Karpas-422 (cell line): ENCODE measurements around the gene TOMM34. TPM values are rescaled to one million over a fixed set of nuclear protein-coding genes. Genes with fewer than 3 reads are reported as not detected.

Experiments used
- DNase-seq: peaks from one replicate; pipeline ENCODE4 v3.0.0-alpha.2; 2015
- H2AFZ ChIP-seq: fragments of 200-600 bp; sonication (generic); 2 replicates; pipeline ENCODE4 v1.6.1; 2014; ENCODE audit warnings: antibody characterized with exemption, low read length, mixed read lengths
- H3K27ac ChIP-seq: fragments of 200-600 bp; sonication (generic); 2 replicates; pipeline ENCODE4 v1.5.1; 2014; ENCODE audit warnings: mild to moderate bottlenecking, low read length, moderate library complexity
- H3K27me3 ChIP-seq: fragments of 200-600 bp; sonication (generic); 2 replicates; pipeline ENCODE4 v1.6.1; 2014; ENCODE audit warnings: low read length, mixed read lengths
- H3K36me3 ChIP-seq: fragments of 200-600 bp; sonication (generic); 2 replicates; pipeline ENCODE4 v1.6.1; 2014; ENCODE audit warnings: low read length, mixed read lengths; ENCODE audit not compliant: insufficient read depth
- H3K4me1 ChIP-seq: fragments of 200-600 bp; sonication (generic); 2 replicates; pipeline ENCODE4 v1.6.1; 2014; ENCODE audit warnings: mild to moderate bottlenecking, low read length, mixed read lengths
- H3K4me2 ChIP-seq: fragments of 200-600 bp; sonication (generic); 2 replicates; pipeline ENCODE4 v1.6.1; 2014; ENCODE audit warnings: low read length, low read depth, mild to moderate bottlenecking; ENCODE audit not compliant: poor library complexity, severe bottlenecking
- H3K4me3 ChIP-seq: fragments of 200-600 bp; sonication (generic); 2 replicates; pipeline ENCODE4 v1.5.1; 2014; ENCODE audit warnings: mild to moderate bottlenecking, antibody characterized with exemption, low read length, mixed read lengths
- H3K79me2 ChIP-seq: fragments of 200-600 bp; sonication (generic); 2 replicates; pipeline ENCODE4 v1.6.1; 2014; ENCODE audit warnings: mild to moderate bottlenecking, low read length, mixed read lengths
- H3K9ac ChIP-seq: fragments of 200-600 bp; sonication (generic); 2 replicates; pipeline ENCODE4 v1.6.0; 2014; ENCODE audit warnings: low read length
- H3K9me2 ChIP-seq: fragments of 200-600 bp; sonication (generic), shearing (Covaris generic); replicated peaks from 2 replicates; pipeline ENCODE4 v1.6.0; 2014; ENCODE audit warnings: mild to moderate bottlenecking, low read length, moderate library complexity; ENCODE audit not compliant: insufficient read depth
- H3K9me3 ChIP-seq: fragments of 300-700, 200-600 bp; sonication (generic); 2 replicates; pipeline ENCODE4 v1.6.1; 2014; ENCODE audit warnings: low read length, mixed read lengths
- H4K20me1 ChIP-seq: fragments of 200-600 bp; sonication (generic); 2 replicates; pipeline ENCODE4 v1.6.1; 2014; ENCODE audit warnings: mild to moderate bottlenecking, antibody characterized with exemption, low read length, low read depth; ENCODE audit not compliant: insufficient read depth
- total RNA-seq: library from RNA; depleted of rRNA; stranded (reverse); fragments of >200 nt; shearing (Covaris generic); gene quantifications from 2 replicates; pipeline ENCODE4 v1.2.3, GENCODE V29; 2014; ENCODE audit warnings: low replicate concordance

The TOMM34 gene
- total RNA-seq, 1 experiment from 2014 or later, result 42.7 TPM

GRCh38 chr20:44983093-44983674, 23.0 kb upstream of the TOMM34 start:
- no peak for DNase-seq
- H3K4me3 ChIP-seq, result no peak overlapping the region
- H3K27ac ChIP-seq, result no peak overlapping the region
- no peaks in the 10 kb centered on the region for H3K9me2 ChIP-seq
- no peak overlapping the region for H3K9ac ChIP-seq
- H3K9me3 ChIP-seq, result no peaks in the 10 kb centered on the region
- peaks cover 87% of the 10 kb centered on the region for H3K79me2 ChIP-seq
- peaks cover 79% of the 10 kb centered on the region for H3K36me3 ChIP-seq
- no peak overlapping the region for H3K4me2 ChIP-seq
- peaks cover 26% of the 10 kb centered on the region for H3K4me1 ChIP-seq
- H4K20me1 ChIP-seq, result no peaks in the 10 kb centered on the region
- no peaks in the 10 kb centered on the region for H3K27me3 ChIP-seq
- no peak overlapping the region for H2AFZ ChIP-seq

GRCh38 chr20:44981736-44982406, 21.7 kb upstream of the TOMM34 start:
- H3K27ac ChIP-seq, result no peak overlapping the region

GRCh38 chr20:44979090-44979621, 19.0 kb upstream of the TOMM34 start:
- Histone ChIP-seq H3K9me2 (no peaks in the 10 kb centered on the region), H3K9ac (no peak overlapping the region), H3K4me1 (peaks cover 23% of the 10 kb centered on the region), H3K79me2 (peaks cover 89% of the 10 kb centered on the region), H3K27me3 (no peaks in the 10 kb centered on the region), H3K9me3 (no peaks in the 10 kb centered on the region), H3K4me3 (no peak overlapping the region), H3K27ac (peak overlapping the region; percentile 22), H3K36me3 (peaks cover 80% of the 10 kb centered on the region), H4K20me1 (no peaks in the 10 kb centered on the region), H3K4me2 (no peak overlapping the region), H2AFZ (no peak overlapping the region)
- no peak for DNase-seq

More at GRCh38 chr20:44981736-44982406, 21.7 kb upstream of the TOMM34 start:
- Histone ChIP-seq H3K4me1 (peaks cover 32% of the 10 kb centered on the region), H3K9ac (no peak overlapping the region), H3K4me2 (no peak overlapping the region), H2AFZ (no peak overlapping the region), H3K4me3 (no peak overlapping the region), H3K27me3 (no peaks in the 10 kb centered on the region), H4K20me1 (no peaks in the 10 kb centered on the region), H3K36me3 (peaks cover 76% of the 10 kb centered on the region), H3K9me3 (no peaks in the 10 kb centered on the region), H3K79me2 (peaks cover 89% of the 10 kb centered on the region), H3K9me2 (no peaks in the 10 kb centered on the region)
- DNase-seq, result no peak

GRCh38 chr20:44976698-44977097, 16.5 kb upstream of the TOMM34 start:
- no peak overlapping the region for H3K27ac ChIP-seq
- H3K4me1 ChIP-seq, result peaks cover 23% of the 10 kb centered on the region
- H3K4me3 ChIP-seq, result no peak overlapping the region
- no peak overlapping the region for H3K4me2 ChIP-seq
- peaks cover 88% of the 10 kb centered on the region for H3K79me2 ChIP-seq
- H4K20me1 ChIP-seq, result no peaks in the 10 kb centered on the region
- no peaks in the 10 kb centered on the region for H3K9me3 ChIP-seq
- no peak overlapping the region for H3K9ac ChIP-seq
- H3K27me3 ChIP-seq, result no peaks in the 10 kb centered on the region
- no peak for DNase-seq
- no peaks in the 10 kb centered on the region for H3K9me2 ChIP-seq
- no peak overlapping the region for H2AFZ ChIP-seq
- H3K36me3 ChIP-seq, result peaks cover 84% of the 10 kb centered on the region

- no peak overlapping the region for H3K27ac ChIP-seq
- no peak for DNase-seq
- no peak overlapping the region for H3K4me3 ChIP-seq
- H3K9ac ChIP-seq, result no peak overlapping the region
- H3K9me3 ChIP-seq, result no peaks in the 10 kb centered on the region
- H3K36me3 ChIP-seq, result peaks cover 51% of the 10 kb centered on the region
- no peaks in the 10 kb centered on the region for H3K9me2 ChIP-seq
- H3K79me2 ChIP-seq, result peaks cover 94% of the 10 kb centered on the region
- peaks cover 40% of the 10 kb centered on the region for H3K4me1 ChIP-seq
- no peak overlapping the region for H2AFZ ChIP-seq
- H4K20me1 ChIP-seq, result peaks cover 10% of the 10 kb centered on the region; the same call in 1 of the 2 replicates
- no peaks in the 10 kb centered on the region for H3K27me3 ChIP-seq
- no peak overlapping the region for H3K4me2 ChIP-seq
These were observed 12.9 kb upstream of the TOMM34 start for GRCh38 chr20:44973053-44973452.

GRCh38 chr20:44970243-44970757, 10.1 kb upstream of the TOMM34 start:
- H3K79me2 ChIP-seq, result peaks cover 86% of the 10 kb centered on the region

GRCh38 chr20:44969300-44969894, 9.2 kb upstream of the TOMM34 start:
- Histone ChIP-seq H3K27ac (peak overlapping the region; percentile 79), H3K27me3 (no peaks in the 10 kb centered on the region), H3K4me2 (peak overlapping the region; percentile 87), H3K79me2 (peaks cover 78% of the 10 kb centered on the region), H3K9me3 (no peaks in the 10 kb centered on the region), H3K9me2 (no peaks in the 10 kb centered on the region), H3K9ac (peak overlapping the region; percentile 96), H3K4me3 (peak overlapping the region; percentile 82), H3K36me3 (peaks cover 23% of the 10 kb centered on the region), H4K20me1 (peaks cover 10% of the 10 kb centered on the region; the same call in 1 of the 2 replicates), H2AFZ (no peak overlapping the region), H3K4me1 (peaks cover 52% of the 10 kb centered on the region)
- DNase-seq, result no peak

More at GRCh38 chr20:44970243-44970757, 10.1 kb upstream of the TOMM34 start:
- Histone ChIP-seq H3K9ac (peak overlapping the region; percentile 31; the same call in 1 of the 2 replicates), H2AFZ (no peak overlapping the region), H3K27ac (peak overlapping the region; percentile 50), H4K20me1 (peaks cover 10% of the 10 kb centered on the region; the same call in 1 of the 2 replicates), H3K36me3 (peaks cover 30% of the 10 kb centered on the region), H3K4me1 (peaks cover 43% of the 10 kb centered on the region), H3K9me3 (no peaks in the 10 kb centered on the region), H3K4me3 (peak overlapping the region; percentile 40; the same call in 1 of the 2 replicates), H3K27me3 (no peaks in the 10 kb centered on the region), H3K9me2 (no peaks in the 10 kb centered on the region), H3K4me2 (peak overlapping the region; percentile 87)
- DNase-seq, result peak; percentile 47
